EH (cell line): ENCODE results near the gene KSR2.
A peak's percentile ranks its signal among the peaks of the same experiment; 100 is the strongest.

ENCODE experiments used
- DNase-seq: peaks from one replicate; pipeline ENCODE4 v3.0.0-alpha.2; 2015; ENCODE audit warnings: low read depth

KSR2 gene

GRCh38 chr12:117526757-117527478 is 441.9 kb downstream of the KSR2 start:
- DNase-seq = no peak

DNA sequence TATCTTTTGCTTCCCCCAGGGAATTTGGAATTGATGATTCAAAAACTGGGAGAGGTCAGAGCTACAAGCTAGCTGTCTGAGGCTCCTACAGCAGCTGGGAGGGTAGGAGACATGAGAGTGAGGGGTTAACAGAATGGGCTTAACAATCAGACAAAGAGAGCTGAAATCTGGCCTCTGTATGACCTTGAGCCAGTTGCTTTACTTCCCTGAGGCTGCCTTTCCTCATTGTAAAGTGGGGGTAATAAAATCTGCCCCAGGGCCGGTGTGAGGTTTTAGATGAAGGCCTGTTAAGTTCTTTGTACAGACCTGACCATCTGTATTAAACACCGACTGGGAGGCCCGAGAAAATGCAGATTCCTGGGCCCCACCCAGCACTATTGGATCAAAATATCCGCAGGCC is 443.0 kb downstream of the KSR2 start:
- DNase-seq = no peak

- no peak for DNase-seq
Measured at GRCh38 chr12:117524806-117525205, 444.0 kb downstream of the KSR2 start.

- DNase-seq = no peak
Measured at GRCh38 chr12:117523971-117524370, 444.8 kb downstream of the KSR2 start.

DNA sequence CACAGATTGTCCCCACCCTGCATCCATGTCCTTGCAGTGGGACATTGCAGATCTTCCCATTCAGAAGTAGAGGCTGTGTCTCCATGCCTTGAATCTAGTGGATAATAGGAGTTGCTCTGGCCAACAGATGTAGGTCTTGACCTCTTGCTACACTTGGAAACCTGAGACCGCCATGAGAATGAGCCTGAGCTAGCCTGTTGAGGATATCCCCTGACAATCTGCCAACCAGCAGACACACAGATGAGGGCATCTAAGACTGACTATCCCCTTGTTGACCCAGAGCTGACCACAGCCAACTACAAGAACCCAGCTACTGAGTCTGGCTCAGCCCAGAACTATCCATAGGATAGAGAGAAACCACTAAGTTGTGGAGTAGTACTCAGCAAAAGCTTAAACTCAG is 446.2 kb downstream of the KSR2 start:
- DNase-seq = no peak

GRCh38 chr12:117521867-117522266 is 446.9 kb downstream of the KSR2 start:
- DNase-seq = no peak

DNA sequence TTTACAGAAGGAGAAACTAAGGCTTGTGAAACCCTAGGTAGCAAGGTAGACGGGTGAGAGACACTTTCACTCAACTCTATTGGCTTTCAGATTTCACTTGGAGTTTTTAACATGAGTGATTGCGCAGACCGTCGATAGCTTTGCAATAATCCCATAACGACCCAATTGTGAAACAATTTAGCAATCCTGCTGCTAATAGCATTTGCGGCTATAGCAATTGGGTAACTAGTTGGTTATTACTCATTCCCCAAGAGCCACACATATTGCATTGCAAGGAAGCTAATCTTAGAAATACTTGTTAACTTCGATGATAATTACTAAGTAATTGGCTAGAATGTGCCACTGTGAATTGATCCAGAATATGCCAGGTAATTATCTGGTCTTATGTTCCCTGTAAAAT is 447.4 kb downstream of the KSR2 start:
- no peak for DNase-seq

GRCh38 chr12:117518594-117519270 is 450.1 kb downstream of the KSR2 start:
- DNase-seq = peak; percentile 2

GRCh38 chr12:117517219-117517739 is 451.5 kb downstream of the KSR2 start:
- DNase-seq = no peak

- DNase-seq = no peak
Measured at GRCh38 chr12:117516034-117516433, 452.8 kb downstream of the KSR2 start.

- DNase-seq = no peak
Measured at GRCh38 chr12:117514016-117514415, 454.8 kb downstream of the KSR2 start.

DNA sequence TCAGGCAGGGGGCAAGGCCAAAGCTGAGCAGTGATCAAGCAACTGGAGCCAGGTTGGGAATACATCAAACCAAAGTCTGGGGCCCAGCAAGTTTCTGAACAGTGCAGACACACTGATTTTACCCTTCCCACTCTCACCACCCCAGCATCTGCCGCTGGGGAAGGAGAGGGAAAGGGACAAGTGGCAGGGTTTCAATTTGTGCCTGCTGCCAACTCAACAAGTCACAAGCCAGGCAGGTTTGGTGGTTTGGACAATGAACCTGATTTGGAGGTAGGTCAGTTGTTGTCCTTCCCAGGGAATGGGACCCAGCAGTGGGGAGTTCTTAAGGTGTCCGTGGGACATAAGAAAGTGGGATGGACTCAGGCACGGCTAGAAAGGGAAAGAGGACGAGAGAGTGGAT is 455.4 kb downstream of the KSR2 start:
- no peak for DNase-seq

- no peak for DNase-seq
Measured at GRCh38 chr12:117508468-117508867, 460.3 kb downstream of the KSR2 start.

DNA sequence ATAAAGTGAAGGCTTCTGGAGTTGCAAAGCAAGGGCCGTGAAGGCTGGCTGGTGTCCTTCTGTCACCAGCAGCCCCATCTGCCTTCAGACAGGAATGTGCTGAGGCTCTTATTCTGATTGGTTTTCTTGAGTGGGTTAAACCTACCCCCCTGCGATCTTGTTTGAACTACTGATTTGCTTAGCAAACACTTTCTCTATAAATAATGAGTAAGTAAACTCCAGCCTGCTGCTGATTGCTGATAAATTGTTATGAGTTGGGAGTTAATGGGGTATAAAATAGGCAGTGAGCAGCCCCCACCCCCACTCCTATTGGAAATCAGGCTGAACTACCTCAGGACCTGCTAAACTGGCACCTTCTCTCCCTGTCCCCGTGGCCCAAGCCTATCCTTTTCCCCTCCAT is 461.2 kb downstream of the KSR2 start:
- DNase-seq = no peak

GRCh38 chr12:117506333-117506732 is 462.5 kb downstream of the KSR2 start:
- DNase-seq = no peak

DNA sequence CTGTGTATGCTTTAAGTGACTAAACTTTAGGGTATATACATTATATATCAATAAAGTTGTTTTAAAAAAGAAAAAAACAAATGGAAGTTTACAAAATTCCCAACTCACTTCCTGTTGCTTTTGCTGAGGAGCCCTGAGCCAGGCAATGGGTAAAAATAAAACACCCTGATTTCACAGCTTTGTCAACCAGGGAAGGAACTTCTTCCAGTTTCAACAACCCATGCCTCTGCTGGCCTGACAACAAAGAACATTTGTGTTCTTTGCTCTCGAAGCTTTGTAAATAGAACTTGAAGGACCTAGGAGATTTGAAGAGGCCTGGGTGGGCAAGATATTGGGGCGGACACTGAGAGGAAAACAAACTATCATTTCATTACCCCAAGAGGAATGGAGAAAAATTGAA is 466.2 kb downstream of the KSR2 start:
- no peak for DNase-seq

DNA sequence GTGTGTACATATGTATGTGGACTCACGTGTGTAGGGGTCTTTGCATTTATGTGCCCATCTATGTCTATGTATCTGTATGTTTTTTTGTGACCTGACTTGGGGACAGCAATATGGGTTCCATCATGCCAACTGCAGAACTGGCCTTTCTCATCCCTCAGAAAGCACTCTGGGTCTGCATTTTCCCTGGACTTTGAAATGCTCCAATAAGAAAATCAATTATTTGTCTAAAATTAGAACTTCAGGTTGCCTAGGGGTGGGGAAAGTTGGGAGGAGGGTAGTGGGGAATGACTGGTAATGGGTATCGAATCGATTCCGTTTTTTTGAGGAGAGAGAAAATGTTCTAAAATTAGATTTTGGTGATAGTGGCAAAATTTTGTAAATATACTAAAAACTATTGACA is 466.6 kb downstream of the KSR2 start:
- no peak for DNase-seq

DNA sequence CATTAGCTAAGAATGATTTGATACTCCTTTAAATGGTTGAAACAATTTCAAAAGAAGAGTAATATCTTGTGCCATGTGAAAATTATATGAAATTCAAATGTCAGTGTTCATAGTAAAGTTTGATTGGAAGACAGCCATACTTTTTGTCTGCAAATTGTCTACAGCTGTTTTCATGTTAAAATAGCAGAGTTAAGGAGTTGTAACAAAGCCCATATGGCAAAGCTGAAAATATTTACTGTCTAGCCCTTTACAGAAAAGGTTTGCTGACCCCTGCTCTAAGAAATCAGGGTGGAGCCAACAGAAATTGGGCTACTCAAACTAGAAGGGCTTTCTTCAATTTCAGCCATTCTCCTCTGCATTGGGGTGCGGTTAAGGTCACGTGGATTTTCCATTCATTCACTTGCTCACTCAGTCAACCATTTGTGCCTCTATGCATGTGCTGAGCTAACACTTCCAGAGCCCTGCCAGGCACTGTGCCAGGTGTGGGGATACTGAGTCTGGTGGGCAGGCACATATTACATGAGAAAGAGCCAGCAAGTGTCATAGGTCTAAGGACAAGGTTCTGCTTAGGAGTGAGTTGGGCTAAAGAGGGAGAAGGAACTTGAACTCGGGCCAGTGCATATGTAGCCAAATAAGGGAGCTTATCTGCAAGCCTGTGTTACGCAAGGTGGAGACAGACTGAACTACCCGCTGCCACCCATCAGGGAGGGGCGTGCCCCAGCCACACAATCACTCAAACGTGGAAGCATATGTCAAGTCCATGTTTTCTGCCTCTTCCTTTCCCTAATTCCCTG is 467.5 kb downstream of the KSR2 start:
- no peak for DNase-seq

- DNase-seq = no peak
Measured at GRCh38 chr12:117499759-117500485, 468.9 kb downstream of the KSR2 start.

GRCh38 chr12:117498880-117499279 is 469.9 kb downstream of the KSR2 start:
- no peak for DNase-seq

- no peak for DNase-seq
Measured at GRCh38 chr12:117498256-117498655, 470.5 kb downstream of the KSR2 start.

DNA sequence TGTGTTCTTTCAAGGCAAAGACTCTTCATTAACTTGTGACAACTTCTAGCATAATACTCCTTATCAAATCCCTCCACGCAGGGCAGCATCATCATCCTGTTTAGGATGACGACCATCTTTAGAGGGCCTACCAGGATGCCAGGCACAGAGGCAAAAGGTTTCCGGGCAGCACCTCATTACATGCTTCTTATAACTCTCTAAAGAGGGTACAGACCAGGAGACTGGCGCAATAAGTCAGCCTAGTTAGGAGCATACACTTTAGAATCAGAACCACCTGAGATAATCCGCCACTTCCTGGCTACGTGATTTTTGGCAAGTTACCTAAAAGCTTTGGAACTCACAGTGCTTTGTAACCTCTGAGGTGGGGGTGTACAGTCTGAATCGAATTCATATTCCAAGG is 471.4 kb downstream of the KSR2 start:
- DNase-seq = no peak
